GM10248 (cell line): ENCODE data around the gene RCOR1.

Experiments
- CTCF ChIA-PET: fragments of 300-600 bp; sonication (Branson Sonifier 250); formaldehyde crosslinking; extraction: SDS; loops from one replicate; lab custom pipeline; 2021; ENCODE audit warnings: antibody characterized with exemption; lab: Yijun Ruan, JAX
- POLR2A ChIA-PET: fragments of 350-650 bp; sonication (Branson Sonifier 250); formaldehyde crosslinking; extraction: SDS; loops from one replicate; lab custom pipeline; 2020; ENCODE audit warnings: antibody characterized with exemption; lab: Yijun Ruan, JAX
- DNase-seq: peaks from one replicate; pipeline ENCODE4 v3.0.0; 2012; ENCODE audit errors: extremely low spot score
- TF ChIP-seq, protein P1 (sequence below): IDR thresholded peaks from 2 replicates; pipeline ENCODE4 v1.5.1; 2012; ENCODE audit warnings: mild to moderate bottlenecking, low read depth; ENCODE audit errors: extremely low read depth, missing control alignments, control extremely low read depth

RCOR1 gene

GRCh38 chr14:102593825-102594137 is 1.3 kb downstream of the RCOR1 start:
- TF ChIP-seq, protein P1, sequence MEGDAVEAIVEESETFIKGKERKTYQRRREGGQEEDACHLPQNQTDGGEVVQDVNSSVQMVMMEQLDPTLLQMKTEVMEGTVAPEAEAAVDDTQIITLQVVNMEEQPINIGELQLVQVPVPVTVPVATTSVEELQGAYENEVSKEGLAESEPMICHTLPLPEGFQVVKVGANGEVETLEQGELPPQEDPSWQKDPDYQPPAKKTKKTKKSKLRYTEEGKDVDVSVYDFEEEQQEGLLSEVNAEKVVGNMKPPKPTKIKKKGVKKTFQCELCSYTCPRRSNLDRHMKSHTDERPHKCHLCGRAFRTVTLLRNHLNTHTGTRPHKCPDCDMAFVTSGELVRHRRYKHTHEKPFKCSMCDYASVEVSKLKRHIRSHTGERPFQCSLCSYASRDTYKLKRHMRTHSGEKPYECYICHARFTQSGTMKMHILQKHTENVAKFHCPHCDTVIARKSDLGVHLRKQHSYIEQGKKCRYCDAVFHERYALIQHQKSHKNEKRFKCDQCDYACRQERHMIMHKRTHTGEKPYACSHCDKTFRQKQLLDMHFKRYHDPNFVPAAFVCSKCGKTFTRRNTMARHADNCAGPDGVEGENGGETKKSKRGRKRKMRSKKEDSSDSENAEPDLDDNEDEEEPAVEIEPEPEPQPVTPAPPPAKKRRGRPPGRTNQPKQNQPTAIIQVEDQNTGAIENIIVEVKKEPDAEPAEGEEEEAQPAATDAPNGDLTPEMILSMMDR: no peak
- no peak for DNase-seq
- ChIA-PET POLR2A (interaction anchor here (0.6 to 0.7 kb wide), 3 partner anchors 12 to 39 kb away, joined by 3 read pairs; no protein-coding TSS in a partner anchor), CTCF (interaction anchor here (0.6 to 4.3 kb wide), 17 partner anchors 8 to 502 kb away, joined by 3 to 79 read pairs (median 6); no protein-coding TSS in a partner anchor)

GRCh38 chr14:102594514-102595175 is 2.2 kb downstream of the RCOR1 start:
- POLR2A ChIA-PET: interaction anchor here (0.7 kb wide), 2 partner anchors 34 to 40 kb away, joined by 3 read pairs; no protein-coding TSS in a partner anchor
- TF ChIP-seq, protein P1: peak; percentile 73
- peak; percentile 85 for DNase-seq
- CTCF ChIA-PET: interaction anchor here (0.6 to 4.3 kb wide), 24 partner anchors 9 to 803 kb away, joined by 3 to 79 read pairs (median 5); no protein-coding TSS in a partner anchor

GRCh38 chr14:102601378-102601925 is 9.0 kb downstream of the RCOR1 start:
- ChIA-PET CTCF (interaction anchor here (1.1 to 2.6 kb wide), 2 partner anchors 10 to 157 kb away, joined by 3 to 9 read pairs; no protein-coding TSS in a partner anchor), POLR2A (no interaction called here)
- DNase-seq: no peak
- TF ChIP-seq, protein P1: no peak

GRCh38 chr14:102602421-102603292 is 10.2 kb downstream of the RCOR1 start:
- TF ChIP-seq, protein P1: no peak
- CTCF ChIA-PET: interaction anchor here (1.1 to 3.5 kb wide), 5 partner anchors 8 to 158 kb away, joined by 3 to 38 read pairs (median 4); no protein-coding TSS in a partner anchor
- DNase-seq: no peak
- POLR2A ChIA-PET: interaction anchor here (0.7 kb wide), 1 partner anchor 742 kb away, joined by 5 read pairs; no protein-coding TSS in a partner anchor

DNA sequence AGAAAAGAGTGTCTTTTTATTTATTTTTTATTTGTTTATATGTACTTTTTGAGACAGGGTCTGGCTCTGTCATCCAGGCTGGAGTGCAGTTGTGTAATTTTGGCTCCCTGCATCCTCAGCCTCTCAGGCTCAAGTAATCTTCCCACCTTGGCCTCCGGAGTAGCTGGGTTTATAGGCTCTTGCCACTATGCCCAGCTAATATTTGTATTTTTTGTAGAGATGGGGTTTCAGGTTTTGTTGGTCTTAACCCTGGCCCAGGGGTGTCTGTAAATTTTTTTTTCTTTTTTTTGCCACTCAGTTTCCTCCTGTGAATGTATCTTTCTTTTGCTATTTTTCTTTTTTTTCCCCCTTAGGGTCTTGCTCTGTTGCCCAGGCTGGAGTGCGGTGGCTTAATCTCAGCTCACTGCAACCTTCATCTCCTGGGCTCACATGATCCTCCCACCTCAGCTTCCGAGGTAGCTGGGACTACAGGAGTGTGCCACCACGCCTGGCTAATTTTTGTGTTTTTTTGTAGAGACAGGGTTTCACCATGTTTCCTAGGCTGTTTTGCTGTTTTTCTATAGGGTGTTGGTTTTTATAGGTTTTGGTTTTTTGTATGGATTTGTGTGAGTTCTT is 11.0 kb downstream of the RCOR1 start:
- no peak for DNase-seq
- CTCF ChIA-PET: interaction anchor here (1.1 to 3.5 kb wide), 4 partner anchors 8 to 21 kb away, joined by 3 to 38 read pairs (median 4); no protein-coding TSS in a partner anchor
- POLR2A ChIA-PET: no interaction called here
- TF ChIP-seq, protein P1: no peak
